ENCODE results near the gene OTOG.

The OTOG gene

GRCh38 chr11:17538054-17538453 lies 9.0 kb upstream of the OTOG start:
- no peaks in the 10 kb centered on the region for H4K20me1 ChIP-seq (ENCODE audit: insufficient read depth, low read length)
- no peak overlapping the region for H3K9ac ChIP-seq (ENCODE audit: low read length)
- DNase-seq: no peak
- no peaks in the 10 kb centered on the region for H3K9me3 ChIP-seq (replicated peaks; ENCODE audit: insufficient read depth, low read length)
- no peaks in the 10 kb centered on the region for H3K9me2 ChIP-seq (replicated peaks; ENCODE audit: insufficient read depth, low read length)
- H3K4me1 ChIP-seq (ENCODE audit: low read length): no peaks in the 10 kb centered on the region
- H3K36me3 ChIP-seq (replicated peaks; ENCODE audit: insufficient read depth, low read length): no peaks in the 10 kb centered on the region
- no peaks in the 10 kb centered on the region for H3F3A ChIP-seq (ENCODE audit: insufficient read depth, low read length)
- H3K79me2 ChIP-seq (ENCODE audit: low read length): no peaks in the 10 kb centered on the region
- H2AFZ ChIP-seq (ENCODE audit: low read length): no peak overlapping the region
- no peak overlapping the region for H3K4me2 ChIP-seq (ENCODE audit: low read depth, low read length)
- no peak overlapping the region for H3K4me3 ChIP-seq (ENCODE audit: low read length)
- no peak for TF ChIP-seq EZH2 (optimal IDR thresholded peaks at IDR 0.05; ENCODE audit: low read depth, low read length)
- TF ChIP-seq, protein P1, sequence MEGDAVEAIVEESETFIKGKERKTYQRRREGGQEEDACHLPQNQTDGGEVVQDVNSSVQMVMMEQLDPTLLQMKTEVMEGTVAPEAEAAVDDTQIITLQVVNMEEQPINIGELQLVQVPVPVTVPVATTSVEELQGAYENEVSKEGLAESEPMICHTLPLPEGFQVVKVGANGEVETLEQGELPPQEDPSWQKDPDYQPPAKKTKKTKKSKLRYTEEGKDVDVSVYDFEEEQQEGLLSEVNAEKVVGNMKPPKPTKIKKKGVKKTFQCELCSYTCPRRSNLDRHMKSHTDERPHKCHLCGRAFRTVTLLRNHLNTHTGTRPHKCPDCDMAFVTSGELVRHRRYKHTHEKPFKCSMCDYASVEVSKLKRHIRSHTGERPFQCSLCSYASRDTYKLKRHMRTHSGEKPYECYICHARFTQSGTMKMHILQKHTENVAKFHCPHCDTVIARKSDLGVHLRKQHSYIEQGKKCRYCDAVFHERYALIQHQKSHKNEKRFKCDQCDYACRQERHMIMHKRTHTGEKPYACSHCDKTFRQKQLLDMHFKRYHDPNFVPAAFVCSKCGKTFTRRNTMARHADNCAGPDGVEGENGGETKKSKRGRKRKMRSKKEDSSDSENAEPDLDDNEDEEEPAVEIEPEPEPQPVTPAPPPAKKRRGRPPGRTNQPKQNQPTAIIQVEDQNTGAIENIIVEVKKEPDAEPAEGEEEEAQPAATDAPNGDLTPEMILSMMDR (IDR thresholded peaks at IDR 0.05; ENCODE audit: low read length): no peak
- TF ChIP-seq EZH2phosphoT487 (IDR thresholded peaks at IDR 0.05; ENCODE audit: low read length): no peak
- H3K27ac ChIP-seq (ENCODE audit: low read length): no peak overlapping the region
- H3K27me3 ChIP-seq (replicated peaks; ENCODE audit: insufficient read depth, low read length): no peaks in the 10 kb centered on the region

- Histone ChIP-seq H3K36me3 (replicated peaks; ENCODE audit: insufficient read depth, low read length) (no peaks in the 10 kb centered on the region), H3K27me3 (replicated peaks; ENCODE audit: insufficient read depth, low read length) (no peaks in the 10 kb centered on the region), H3K4me1 (ENCODE audit: low read length) (no peaks in the 10 kb centered on the region), H3F3A (ENCODE audit: insufficient read depth, low read length) (no peaks in the 10 kb centered on the region), H3K27ac (ENCODE audit: low read length) (no peak overlapping the region), H3K4me3 (ENCODE audit: low read length) (no peak overlapping the region), H3K79me2 (ENCODE audit: low read length) (no peaks in the 10 kb centered on the region), H3K9me2 (replicated peaks; ENCODE audit: insufficient read depth, low read length) (no peaks in the 10 kb centered on the region), H3K4me2 (ENCODE audit: low read depth, low read length) (no peak overlapping the region), H4K20me1 (ENCODE audit: insufficient read depth, low read length) (no peaks in the 10 kb centered on the region), H3K9me3 (replicated peaks; ENCODE audit: insufficient read depth, low read length) (no peaks in the 10 kb centered on the region), H3K9ac (ENCODE audit: low read length) (no peak overlapping the region), H2AFZ (ENCODE audit: low read length) (no peak overlapping the region)
- TF ChIP-seq EZH2phosphoT487 (IDR thresholded peaks at IDR 0.05; ENCODE audit: low read length): no peak
- no peak for TF ChIP-seq EZH2 (optimal IDR thresholded peaks at IDR 0.05; ENCODE audit: low read depth, low read length)
- TF ChIP-seq, protein P1 (IDR thresholded peaks at IDR 0.05; ENCODE audit: low read length): no peak
- DNase-seq: no peak
Measured at GRCh38 chr11:17538731-17539130, 8.3 kb upstream of the OTOG start.

DNA sequence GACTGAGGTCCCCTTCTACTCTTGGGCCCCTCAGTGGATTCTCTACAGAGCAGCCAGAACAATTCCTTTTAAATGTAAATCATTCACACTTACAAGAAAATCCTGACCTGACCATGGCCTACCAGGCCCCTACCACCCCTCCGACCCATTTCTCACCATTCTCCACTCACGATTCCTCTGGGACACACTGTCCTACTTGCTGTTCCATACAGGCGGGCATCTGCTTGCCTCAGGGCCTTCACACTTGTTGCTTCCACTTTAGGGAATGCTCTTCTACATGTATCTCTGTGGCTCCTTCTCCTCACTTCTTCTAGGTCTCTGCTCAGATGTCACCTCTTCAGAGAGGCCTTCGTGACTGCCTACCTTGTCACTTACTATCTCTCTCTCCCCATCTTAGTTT lies 6.3 kb upstream of the OTOG start:
- Histone ChIP-seq H3K27me3 (replicated peaks; ENCODE audit: insufficient read depth, low read length) (no peaks in the 10 kb centered on the region), H3K4me1 (ENCODE audit: low read length) (no peaks in the 10 kb centered on the region), H3K36me3 (replicated peaks; ENCODE audit: insufficient read depth, low read length) (no peaks in the 10 kb centered on the region), H3K9me3 (replicated peaks; ENCODE audit: insufficient read depth, low read length) (no peaks in the 10 kb centered on the region), H3K4me2 (ENCODE audit: low read depth, low read length) (no peak overlapping the region), H3K9ac (ENCODE audit: low read length) (no peak overlapping the region), H2AFZ (ENCODE audit: low read length) (no peak overlapping the region), H3K79me2 (ENCODE audit: low read length) (no peaks in the 10 kb centered on the region), H3K9me2 (replicated peaks; ENCODE audit: insufficient read depth, low read length) (no peaks in the 10 kb centered on the region), H4K20me1 (ENCODE audit: insufficient read depth, low read length) (no peaks in the 10 kb centered on the region), H3F3A (ENCODE audit: insufficient read depth, low read length) (no peaks in the 10 kb centered on the region), H3K4me3 (ENCODE audit: low read length) (no peak overlapping the region), H3K27ac (ENCODE audit: low read length) (no peak overlapping the region)
- TF ChIP-seq, protein P1 (IDR thresholded peaks at IDR 0.05; ENCODE audit: low read length): no peak
- no peak for TF ChIP-seq EZH2phosphoT487 (IDR thresholded peaks at IDR 0.05; ENCODE audit: low read length)
- TF ChIP-seq EZH2 (optimal IDR thresholded peaks at IDR 0.05; ENCODE audit: low read depth, low read length): no peak
- no peak for DNase-seq
